HEK293 (cell line): ENCODE data around the gene DNASE1.

Source experiments
- CTCF ChIA-PET: fragments of 350-600 bp; formaldehyde crosslinking; extraction: SDS; loops from one replicate; lab custom pipeline; 2021; ENCODE audit warnings: antibody characterized with exemption; lab: Yijun Ruan, JAX
- POLR2A ChIA-PET: fragments of 300-600 bp; formaldehyde crosslinking; extraction: SDS; loops from one replicate; lab custom pipeline; 2020; ENCODE audit warnings: antibody characterized with exemption, inconsistent platforms; lab: Yijun Ruan, JAX
- H3K27ac ChIP-seq: fragments of 200-500 bp; sonication (Bioruptor generic); 2 replicates; pipeline ENCODE4 v1.5.1; 2014; ENCODE audit warnings: low read depth, low read length, control low read depth, inconsistent platforms; ENCODE audit errors: extremely low read depth
- H3K36me3 ChIP-seq, 2 experiments: fragments of 200-500 bp in 1 of 2; sonication (Bioruptor generic) in 1 of 2; 1 replicate in 1 of 2; 2 replicates in 1 of 2; pipeline ENCODE4 v1.5.1; 2014 to 2017; ENCODE audit warnings: inconsistent platforms in 2 of 2, low read length in 2 of 2; ENCODE audit not compliant: control insufficient read depth in 2 of 2, insufficient read depth in 1 of 2
- H3K4me1 ChIP-seq: fragments of 200-500 bp; sonication (Bioruptor generic); 2 replicates; pipeline ENCODE4 v1.5.1; 2014; ENCODE audit warnings: mild to moderate bottlenecking, low read length, inconsistent platforms; ENCODE audit not compliant: control insufficient read depth, insufficient read depth
- H3K4me3 ChIP-seq: 2 replicates; pipeline ENCODE4 v1.5.1; 2011; ENCODE audit warnings: low read depth, mild to moderate bottlenecking, control low read depth, low read length, moderate library complexity
- H3K9me3 ChIP-seq: fragments of 200-500 bp; sonication (Bioruptor generic); 2 replicates; pipeline ENCODE4 v1.5.1; 2014; ENCODE audit warnings: low read depth, low read length, inconsistent platforms; ENCODE audit not compliant: control insufficient read depth, insufficient read depth
- CTCF ChIP-seq: fragments of 450-650 bp; formaldehyde crosslinking; IDR thresholded peaks from 2 replicates; pipeline ENCODE4 v1.5.1; 2016; ENCODE audit warnings: missing biosample characterization, missing genetic modification characterization
- OSR2 ChIP-seq: fragments of 450-650 bp; formaldehyde crosslinking; IDR thresholded peaks from 2 replicates; pipeline ENCODE4 v1.5.1; 2016; ENCODE audit warnings: missing biosample characterization, missing genetic modification characterization
- SP3 ChIP-seq: fragments of 450-650 bp; formaldehyde crosslinking; IDR thresholded peaks from 2 replicates; pipeline ENCODE4 v1.5.1; 2016; ENCODE audit warnings: missing biosample characterization, missing genetic modification characterization
- TCF7L2 ChIP-seq: IDR thresholded peaks from 2 replicates; pipeline ENCODE4 v1.6.1; 2011; ENCODE audit warnings: low read depth, mild to moderate bottlenecking, inconsistent platforms, low read length, moderate library complexity, borderline replicate concordance
- YY1 ChIP-seq: fragments of 450-650 bp; formaldehyde crosslinking; IDR thresholded peaks from 2 replicates; pipeline ENCODE4 v1.5.1; 2018; ENCODE audit warnings: missing biosample characterization, missing genetic modification characterization
- ZIC2 ChIP-seq: fragments of 450-650 bp; formaldehyde crosslinking; IDR thresholded peaks from 2 replicates; pipeline ENCODE4 v1.5.1; 2016; ENCODE audit warnings: missing biosample characterization, missing genetic modification characterization
- ZNF214 ChIP-seq: fragments of 450-650 bp; formaldehyde crosslinking; IDR thresholded peaks from 2 replicates; pipeline ENCODE4 v1.5.1; 2017; ENCODE audit warnings: missing biosample characterization, mild to moderate bottlenecking, missing genetic modification characterization, borderline replicate concordance
- ZNF311 ChIP-seq: fragments of 450-650 bp; formaldehyde crosslinking; IDR thresholded peaks from 2 replicates; pipeline ENCODE4 v1.5.1; 2017; ENCODE audit warnings: missing biosample characterization, missing genetic modification characterization, borderline replicate concordance
- ZNF354C ChIP-seq: fragments of 450-650 bp; formaldehyde crosslinking; IDR thresholded peaks from 2 replicates; pipeline ENCODE4 v1.5.1; 2016; ENCODE audit warnings: missing biosample characterization, missing genetic modification characterization, low read depth, borderline replicate concordance
- ZNF426 ChIP-seq: fragments of 450-650 bp; formaldehyde crosslinking; IDR thresholded peaks from 2 replicates; pipeline ENCODE4 v1.5.1; 2017; ENCODE audit warnings: missing biosample characterization, missing genetic modification characterization, mild to moderate bottlenecking, inconsistent platforms, moderate library complexity
- ZNF654 ChIP-seq: fragments of 450-650 bp; formaldehyde crosslinking; IDR thresholded peaks from 2 replicates; pipeline ENCODE4 v1.5.1; 2016; ENCODE audit warnings: low read depth, missing biosample characterization, missing genetic modification characterization
- ZNF747 ChIP-seq: fragments of 450-650 bp; formaldehyde crosslinking; IDR thresholded peaks from 2 replicates; pipeline ENCODE4 v1.5.1; 2016; ENCODE audit warnings: missing biosample characterization, missing genetic modification characterization
- ZNF791 ChIP-seq: fragments of 450-650 bp; formaldehyde crosslinking; IDR thresholded peaks from 2 replicates; pipeline ENCODE4 v1.5.1; 2016; ENCODE audit warnings: missing biosample characterization, missing genetic modification characterization
- TF ChIP-seq, protein P1 (sequence below): fragments of 450-650 bp; formaldehyde crosslinking; IDR thresholded peaks from 2 replicates; pipeline ENCODE4 v1.5.1; 2016; ENCODE audit warnings: missing biosample characterization, missing genetic modification characterization
- TF ChIP-seq, protein P2 (sequence below): fragments of 450-650 bp; formaldehyde crosslinking; IDR thresholded peaks from 2 replicates; pipeline ENCODE4 v1.5.1; 2016; ENCODE audit warnings: missing biosample characterization, missing genetic modification characterization
- TF ChIP-seq, protein P3 (sequence below): fragments of 450-650 bp; formaldehyde crosslinking; IDR thresholded peaks from 2 replicates; pipeline ENCODE4 v1.5.1; 2016; ENCODE audit warnings: missing biosample characterization, missing genetic modification characterization

The DNASE1 gene

GRCh38 chr16:3670711-3671110 is 16.2 kb downstream of the DNASE1 start:
- Histone ChIP-seq H3K4me3 (no peak overlapping the region), H3K27ac (no peak overlapping the region), H3K4me1 (no peaks in the 10 kb centered on the region), H3K36me3 (peaks cover 8 to 79% of the 10 kb centered on the region in 2 experiments; a peak in 2 of 3 replicates), H3K9me3 (no peaks in the 10 kb centered on the region)
- ChIA-PET CTCF (interaction anchor here (1.1 kb wide), 1 partner anchor 10 kb away, joined by 3 read pairs; no protein-coding TSS in a partner anchor), POLR2A (no interaction called here)
- TF ChIP-seq ZNF214 (tag by site-specific recombination) (no peak), ZNF311 (tag by site-specific recombination) (no peak), TCF7L2 (no peak), ZNF747 (tag by site-specific recombination) (no peak), ZNF654 (tag by site-specific recombination) (no peak), ZNF791 (no peak), CTCF (tag by site-specific recombination) (no peak)

GRCh38 chr16:3671424-3671823 is 16.9 kb downstream of the DNASE1 start:
- peaks cover 8 to 80% of the 10 kb centered on the region in 2 experiments; a peak in 2 of 3 replicates for H3K36me3 ChIP-seq
- H3K27ac ChIP-seq: no peak overlapping the region
- no peaks in the 10 kb centered on the region for H3K9me3 ChIP-seq
- no peak for TF ChIP-seq OSR2 (tag by site-specific recombination)
- no peak for TF ChIP-seq ZNF426 (tag by site-specific recombination)
- no peak for TF ChIP-seq YY1 (tag by site-specific recombination)
- no peak for TF ChIP-seq SP3 (tag by site-specific recombination)
- TF ChIP-seq, protein P1, sequence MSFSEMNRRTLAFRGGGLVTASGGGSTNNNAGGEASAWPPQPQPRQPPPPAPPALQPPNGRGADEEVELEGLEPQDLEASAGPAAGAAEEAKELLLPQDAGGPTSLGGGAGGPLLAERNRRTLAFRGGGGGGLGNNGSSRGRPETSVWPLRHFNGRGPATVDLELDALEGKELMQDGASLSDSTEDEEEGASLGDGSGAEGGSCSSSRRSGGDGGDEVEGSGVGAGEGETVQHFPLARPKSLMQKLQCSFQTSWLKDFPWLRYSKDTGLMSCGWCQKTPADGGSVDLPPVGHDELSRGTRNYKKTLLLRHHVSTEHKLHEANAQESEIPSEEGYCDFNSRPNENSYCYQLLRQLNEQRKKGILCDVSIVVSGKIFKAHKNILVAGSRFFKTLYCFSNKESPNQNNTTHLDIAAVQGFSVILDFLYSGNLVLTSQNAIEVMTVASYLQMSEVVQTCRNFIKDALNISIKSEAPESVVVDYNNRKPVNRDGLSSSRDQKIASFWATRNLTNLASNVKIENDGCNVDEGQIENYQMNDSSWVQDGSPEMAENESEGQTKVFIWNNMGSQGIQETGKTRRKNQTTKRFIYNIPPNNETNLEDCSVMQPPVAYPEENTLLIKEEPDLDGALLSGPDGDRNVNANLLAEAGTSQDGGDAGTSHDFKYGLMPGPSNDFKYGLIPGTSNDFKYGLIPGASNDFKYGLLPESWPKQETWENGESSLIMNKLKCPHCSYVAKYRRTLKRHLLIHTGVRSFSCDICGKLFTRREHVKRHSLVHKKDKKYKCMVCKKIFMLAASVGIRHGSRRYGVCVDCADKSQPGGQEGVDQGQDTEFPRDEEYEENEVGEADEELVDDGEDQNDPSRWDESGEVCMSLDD (tag by site-specific recombination): no peak
- TF ChIP-seq ZNF354C (tag by site-specific recombination): no peak
- TF ChIP-seq, protein P2, sequence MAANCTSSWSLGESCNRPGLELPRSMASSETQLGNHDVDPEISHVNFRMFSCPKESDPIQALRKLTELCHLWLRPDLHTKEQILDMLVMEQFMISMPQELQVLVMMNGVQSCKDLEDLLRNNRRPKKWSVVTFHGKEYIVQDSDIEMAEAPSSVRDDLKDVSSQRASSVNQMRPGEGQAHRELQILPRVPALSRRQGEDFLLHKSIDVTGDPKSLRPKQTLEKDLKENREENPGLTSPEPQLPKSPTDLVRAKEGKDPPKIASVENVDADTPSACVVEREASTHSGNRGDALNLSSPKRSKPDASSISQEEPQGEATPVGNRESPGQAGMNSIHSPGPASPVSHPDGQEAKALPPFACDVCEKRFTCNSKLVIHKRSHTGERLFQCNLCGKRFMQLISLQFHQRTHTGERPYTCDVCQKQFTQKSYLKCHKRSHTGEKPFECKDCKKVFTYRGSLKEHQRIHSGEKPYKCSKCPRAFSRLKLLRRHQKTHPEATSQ (tag by site-specific recombination): no peak
- TF ChIP-seq ZIC2 (tag by site-specific recombination): no peak
- TF ChIP-seq, protein P3, sequence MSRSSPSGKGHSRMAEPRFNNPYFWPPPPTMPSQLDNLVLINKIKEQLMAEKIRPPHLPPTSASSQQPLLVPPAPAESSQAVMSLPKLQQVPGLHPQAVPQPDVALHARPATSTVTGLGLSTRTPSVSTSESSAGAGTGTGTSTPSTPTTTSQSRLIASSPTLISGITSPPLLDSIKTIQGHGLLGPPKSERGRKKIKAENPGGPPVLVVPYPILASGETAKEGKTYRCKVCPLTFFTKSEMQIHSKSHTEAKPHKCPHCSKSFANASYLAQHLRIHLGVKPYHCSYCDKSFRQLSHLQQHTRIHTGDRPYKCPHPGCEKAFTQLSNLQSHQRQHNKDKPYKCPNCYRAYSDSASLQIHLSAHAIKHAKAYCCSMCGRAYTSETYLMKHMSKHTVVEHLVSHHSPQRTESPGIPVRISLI (tag by site-specific recombination): no peak
- POLR2A ChIA-PET: no interaction called here
- H3K4me3 ChIP-seq: no peak overlapping the region
- CTCF ChIA-PET: interaction anchor here (0.6 to 1.1 kb wide), 2 partner anchors 10 to 45 kb away, joined by 3 to 6 read pairs; no protein-coding TSS in a partner anchor
- no peaks in the 10 kb centered on the region for H3K4me1 ChIP-seq
